Measurements from ENCODE around the gene CREG2. TPM values are rescaled to one million over a fixed set of nuclear protein-coding genes. Genes with fewer than 3 reads are reported as not detected.

CREG2 gene
- total and polyA plus RNA-seq, 4 donors, result 8.1 to 48.5 (median 29.5) TPM

- Histone ChIP-seq H3K4me1 (ENCODE audit: control insufficient read depth, insufficient read depth, low read length) (peaks cover 14% of the 10 kb centered on the region), H3K27ac (ENCODE audit: low read depth, low read length) (no peak overlapping the region), H3K4me3 (ENCODE audit: low read depth, low read length) (no peak overlapping the region), H3K9me3 (ENCODE audit: control insufficient read depth, insufficient read depth, low read length) (no peaks in the 10 kb centered on the region), H3K27me3 (ENCODE audit: control insufficient read depth, insufficient read depth, low read length) (no peaks in the 10 kb centered on the region), H3K36me3 (ENCODE audit: control insufficient read depth, insufficient read depth, low read length) (no peaks in the 10 kb centered on the region)
- 76% methylated on average over 4 of the region's 9 CpGs for WGBS (ENCODE audit: insufficient coverage)
- peak in 1 of 6 donors; percentile 73 for DNase-seq (ENCODE audit: low read depth in 4 of 6, low spot score in 6 of 6)
These were observed 24.9 kb upstream of the CREG2 start for GRCh38 chr2:101412092-101412694.

GRCh38 chr2:101410746-101411145 lies 23.4 kb upstream of the CREG2 start:
- H3K4me1 ChIP-seq (ENCODE audit: control insufficient read depth, insufficient read depth, low read length), result peaks cover 4% of the 10 kb centered on the region

DNA sequence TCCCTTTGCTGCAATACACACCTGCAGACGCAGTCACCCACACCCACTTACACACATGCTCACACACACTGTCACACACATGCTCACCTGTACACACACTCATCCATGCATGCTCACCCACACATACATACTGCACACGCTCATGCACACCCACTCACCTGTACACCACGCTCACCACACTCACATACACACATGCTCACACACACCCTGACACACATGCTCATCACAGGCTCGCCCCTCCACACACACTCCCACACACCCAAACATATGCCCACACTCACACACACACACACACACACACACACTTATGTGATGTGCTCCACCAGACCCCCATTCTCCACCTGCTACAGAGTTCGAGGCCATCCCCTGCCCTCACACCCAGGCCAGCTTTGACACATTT lies 22.8 kb upstream of the CREG2 start:
- H3K27me3 ChIP-seq (ENCODE audit: control insufficient read depth, insufficient read depth, low read length), result no peaks in the 10 kb centered on the region
- no peak overlapping the region for H3K4me3 ChIP-seq (ENCODE audit: low read depth, low read length)
- H3K9me3 ChIP-seq (ENCODE audit: control insufficient read depth, insufficient read depth, low read length), result no peaks in the 10 kb centered on the region
- H3K36me3 ChIP-seq (ENCODE audit: control insufficient read depth, insufficient read depth, low read length), result no peaks in the 10 kb centered on the region
- WGBS (ENCODE audit: insufficient coverage), result 93% methylated on average over 5 of the region's 5 CpGs
- H3K4me1 ChIP-seq (ENCODE audit: control insufficient read depth, insufficient read depth, low read length), result peaks cover 4% of the 10 kb centered on the region
- H3K27ac ChIP-seq (ENCODE audit: low read depth, low read length), result no peak overlapping the region
- DNase-seq (ENCODE audit: low read depth in 4 of 6, low spot score in 6 of 6), result no peak

More at GRCh38 chr2:101410746-101411145, 23.4 kb upstream of the CREG2 start:
- Histone ChIP-seq H3K4me3 (ENCODE audit: low read depth, low read length) (no peak overlapping the region), H3K27me3 (ENCODE audit: control insufficient read depth, insufficient read depth, low read length) (no peaks in the 10 kb centered on the region), H3K36me3 (ENCODE audit: control insufficient read depth, insufficient read depth, low read length) (no peaks in the 10 kb centered on the region), H3K27ac (ENCODE audit: low read depth, low read length) (no peak overlapping the region), H3K9me3 (ENCODE audit: control insufficient read depth, insufficient read depth, low read length) (no peaks in the 10 kb centered on the region)
- no peak for DNase-seq (ENCODE audit: low read depth in 4 of 6, low spot score in 6 of 6)
- 56% methylated on average over 3 of the region's 5 CpGs for WGBS (ENCODE audit: insufficient coverage)

- no peak for DNase-seq (ENCODE audit: low read depth in 4 of 6, low spot score in 6 of 6)
- WGBS (ENCODE audit: insufficient coverage), result 79% methylated on average over 5 of the region's 5 CpGs
- Histone ChIP-seq H3K27ac (ENCODE audit: low read depth, low read length) (no peak overlapping the region), H3K4me1 (ENCODE audit: control insufficient read depth, insufficient read depth, low read length) (peaks cover 4% of the 10 kb centered on the region), H3K27me3 (ENCODE audit: control insufficient read depth, insufficient read depth, low read length) (no peaks in the 10 kb centered on the region), H3K36me3 (ENCODE audit: control insufficient read depth, insufficient read depth, low read length) (no peaks in the 10 kb centered on the region), H3K4me3 (ENCODE audit: low read depth, low read length) (no peak overlapping the region), H3K9me3 (ENCODE audit: control insufficient read depth, insufficient read depth, low read length) (no peaks in the 10 kb centered on the region)
These were observed 22.4 kb upstream of the CREG2 start for GRCh38 chr2:101409699-101410098.

GRCh38 chr2:101408925-101409324 lies 21.6 kb upstream of the CREG2 start:
- Histone ChIP-seq H3K4me3 (ENCODE audit: low read depth, low read length) (no peak overlapping the region), H3K27ac (ENCODE audit: low read depth, low read length) (no peak overlapping the region), H3K27me3 (ENCODE audit: control insufficient read depth, insufficient read depth, low read length) (no peaks in the 10 kb centered on the region), H3K4me1 (ENCODE audit: control insufficient read depth, insufficient read depth, low read length) (peaks cover 4% of the 10 kb centered on the region), H3K9me3 (ENCODE audit: control insufficient read depth, insufficient read depth, low read length) (no peaks in the 10 kb centered on the region), H3K36me3 (ENCODE audit: control insufficient read depth, insufficient read depth, low read length) (no peaks in the 10 kb centered on the region)
- WGBS (ENCODE audit: insufficient coverage), result 74% methylated on average over 5 of the region's 6 CpGs
- no peak for DNase-seq (ENCODE audit: low read depth in 4 of 6, low spot score in 6 of 6)

DNA sequence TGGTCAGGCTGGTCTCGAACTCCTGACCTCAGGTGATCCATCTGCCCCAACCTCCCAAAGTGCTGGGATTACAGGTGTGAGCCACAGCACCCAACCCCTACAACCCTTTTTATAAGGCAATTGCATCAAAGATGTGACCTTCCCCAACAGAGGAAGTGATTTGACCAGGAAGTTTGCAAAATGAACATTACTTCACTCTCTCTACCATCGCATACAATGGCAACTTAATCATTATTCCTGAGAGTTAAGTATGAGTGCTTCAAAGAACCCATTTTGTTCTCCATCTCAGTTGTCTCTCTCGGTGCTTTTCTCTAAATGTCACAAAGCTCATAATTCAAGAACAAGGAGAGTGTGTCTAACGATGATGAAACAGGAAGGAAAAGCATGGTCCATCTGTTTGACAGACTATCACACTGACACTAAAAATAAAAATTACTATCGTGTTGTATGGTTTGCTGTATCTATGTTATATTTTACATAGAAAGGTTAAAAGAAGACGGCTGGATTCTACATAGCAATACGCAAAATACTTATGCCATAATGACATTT lies 18.1 kb upstream of the CREG2 start:
- 88% methylated on average over 1 of the region's 7 CpGs for WGBS (ENCODE audit: insufficient coverage)
- Histone ChIP-seq H3K27me3 (ENCODE audit: control insufficient read depth, insufficient read depth, low read length) (no peaks in the 10 kb centered on the region), H3K27ac (ENCODE audit: low read depth, low read length) (no peak overlapping the region), H3K4me3 (ENCODE audit: low read depth, low read length) (no peak overlapping the region), H3K4me1 (ENCODE audit: control insufficient read depth, insufficient read depth, low read length) (peaks cover 5% of the 10 kb centered on the region), H3K36me3 (ENCODE audit: control insufficient read depth, insufficient read depth, low read length) (no peaks in the 10 kb centered on the region), H3K9me3 (ENCODE audit: control insufficient read depth, insufficient read depth, low read length) (no peaks in the 10 kb centered on the region)
- DNase-seq (ENCODE audit: low read depth in 4 of 6, low spot score in 6 of 6), result no peak

- Histone ChIP-seq H3K36me3 (ENCODE audit: control insufficient read depth, insufficient read depth, low read length) (no peaks in the 10 kb centered on the region), H3K4me3 (ENCODE audit: low read depth, low read length) (no peak overlapping the region), H3K4me1 (ENCODE audit: control insufficient read depth, insufficient read depth, low read length) (peaks cover 5% of the 10 kb centered on the region), H3K27ac (ENCODE audit: low read depth, low read length) (no peak overlapping the region), H3K9me3 (ENCODE audit: control insufficient read depth, insufficient read depth, low read length) (no peaks in the 10 kb centered on the region), H3K27me3 (ENCODE audit: control insufficient read depth, insufficient read depth, low read length) (no peaks in the 10 kb centered on the region)
- no CpG with 5 or more reads among the region's 1 CpG for WGBS (ENCODE audit: insufficient coverage)
- DNase-seq (ENCODE audit: low read depth in 4 of 6, low spot score in 6 of 6), result no peak
These were observed 16.4 kb upstream of the CREG2 start for GRCh38 chr2:101403745-101404144.

GRCh38 chr2:101402630-101403029 lies 15.3 kb upstream of the CREG2 start:
- peaks cover 3% of the 10 kb centered on the region for H3K27me3 ChIP-seq (ENCODE audit: control insufficient read depth, insufficient read depth, low read length)
- no peak overlapping the region for H3K4me3 ChIP-seq (ENCODE audit: low read depth, low read length)
- H3K27ac ChIP-seq (ENCODE audit: low read depth, low read length), result no peak overlapping the region
- H3K4me1 ChIP-seq (ENCODE audit: control insufficient read depth, insufficient read depth, low read length), result peaks cover 5% of the 10 kb centered on the region
- H3K36me3 ChIP-seq (ENCODE audit: control insufficient read depth, insufficient read depth, low read length), result no peaks in the 10 kb centered on the region
- DNase-seq (ENCODE audit: low read depth in 4 of 6, low spot score in 6 of 6), result no peak
- no peaks in the 10 kb centered on the region for H3K9me3 ChIP-seq (ENCODE audit: control insufficient read depth, insufficient read depth, low read length)
- WGBS (ENCODE audit: insufficient coverage), result 96% methylated on average over 5 of the region's 6 CpGs

DNA sequence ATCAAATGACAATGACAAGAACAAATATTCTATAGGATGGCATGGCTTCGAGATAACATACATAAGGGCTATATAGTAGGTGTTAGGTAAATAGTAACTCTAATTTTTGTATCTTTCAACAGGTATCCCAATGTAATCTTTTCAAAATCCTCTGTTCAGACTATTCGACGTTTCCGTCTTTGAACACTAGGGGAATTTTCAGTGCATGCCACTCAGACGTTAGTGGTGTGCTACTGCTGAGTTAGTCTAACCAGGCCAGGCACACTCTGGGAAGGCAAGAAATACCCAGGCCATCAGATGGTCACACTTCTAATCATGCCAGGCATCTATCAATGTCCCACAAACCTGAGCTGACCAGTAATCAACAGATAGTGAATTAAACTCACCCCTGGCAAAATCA lies 14.6 kb upstream of the CREG2 start:
- no peaks in the 10 kb centered on the region for H3K9me3 ChIP-seq (ENCODE audit: control insufficient read depth, insufficient read depth, low read length)
- no peak overlapping the region for H3K27ac ChIP-seq (ENCODE audit: low read depth, low read length)
- H3K4me3 ChIP-seq (ENCODE audit: low read depth, low read length), result no peak overlapping the region
- WGBS (ENCODE audit: insufficient coverage), result 66% methylated on average over 4 of the region's 5 CpGs
- no peaks in the 10 kb centered on the region for H3K36me3 ChIP-seq (ENCODE audit: control insufficient read depth, insufficient read depth, low read length)
- peaks cover 3% of the 10 kb centered on the region for H3K27me3 ChIP-seq (ENCODE audit: control insufficient read depth, insufficient read depth, low read length)
- H3K4me1 ChIP-seq (ENCODE audit: control insufficient read depth, insufficient read depth, low read length), result peaks cover 5% of the 10 kb centered on the region
- no peak for DNase-seq (ENCODE audit: low read depth in 4 of 6, low spot score in 6 of 6)

GRCh38 chr2:101401326-101401665 lies 14.0 kb upstream of the CREG2 start:
- no peaks in the 10 kb centered on the region for H3K9me3 ChIP-seq (ENCODE audit: control insufficient read depth, insufficient read depth, low read length)
- no peaks in the 10 kb centered on the region for H3K36me3 ChIP-seq (ENCODE audit: control insufficient read depth, insufficient read depth, low read length)
- peaks cover 5% of the 10 kb centered on the region for H3K4me1 ChIP-seq (ENCODE audit: control insufficient read depth, insufficient read depth, low read length)
- no peak overlapping the region for H3K27ac ChIP-seq (ENCODE audit: low read depth, low read length)
- no peak overlapping the region for H3K4me3 ChIP-seq (ENCODE audit: low read depth, low read length)
- DNase-seq (ENCODE audit: low read depth in 4 of 6, low spot score in 6 of 6), result no peak
- H3K27me3 ChIP-seq (ENCODE audit: control insufficient read depth, insufficient read depth, low read length), result peaks cover 3% of the 10 kb centered on the region
- 91% methylated on average over 2 of the region's 8 CpGs for WGBS (ENCODE audit: insufficient coverage)
